ENCODE measurements around the gene CDKAL1.
"Not testable (repeated sequence)": the region's sequence is repeated elsewhere in the genome, so short reads cannot be mapped to it uniquely, and the experiment has no call there.

Gene CDKAL1

GRCh38 chr6:20548264-20548663, 14.0 kb downstream of the CDKAL1 start:
- H2AFZ ChIP-seq (ENCODE audit: low read length): no peak overlapping the region
- H3K36me3 ChIP-seq (ENCODE audit: insufficient read depth, low read length): peaks cover 59% of the 10 kb centered on the region
- no peaks in the 10 kb centered on the region for H3K27me3 ChIP-seq (ENCODE audit: insufficient read depth, low read length, poor library complexity, severe bottlenecking)
- TF ChIP-seq, protein P1, sequence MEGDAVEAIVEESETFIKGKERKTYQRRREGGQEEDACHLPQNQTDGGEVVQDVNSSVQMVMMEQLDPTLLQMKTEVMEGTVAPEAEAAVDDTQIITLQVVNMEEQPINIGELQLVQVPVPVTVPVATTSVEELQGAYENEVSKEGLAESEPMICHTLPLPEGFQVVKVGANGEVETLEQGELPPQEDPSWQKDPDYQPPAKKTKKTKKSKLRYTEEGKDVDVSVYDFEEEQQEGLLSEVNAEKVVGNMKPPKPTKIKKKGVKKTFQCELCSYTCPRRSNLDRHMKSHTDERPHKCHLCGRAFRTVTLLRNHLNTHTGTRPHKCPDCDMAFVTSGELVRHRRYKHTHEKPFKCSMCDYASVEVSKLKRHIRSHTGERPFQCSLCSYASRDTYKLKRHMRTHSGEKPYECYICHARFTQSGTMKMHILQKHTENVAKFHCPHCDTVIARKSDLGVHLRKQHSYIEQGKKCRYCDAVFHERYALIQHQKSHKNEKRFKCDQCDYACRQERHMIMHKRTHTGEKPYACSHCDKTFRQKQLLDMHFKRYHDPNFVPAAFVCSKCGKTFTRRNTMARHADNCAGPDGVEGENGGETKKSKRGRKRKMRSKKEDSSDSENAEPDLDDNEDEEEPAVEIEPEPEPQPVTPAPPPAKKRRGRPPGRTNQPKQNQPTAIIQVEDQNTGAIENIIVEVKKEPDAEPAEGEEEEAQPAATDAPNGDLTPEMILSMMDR (conservative IDR thresholded peaks at IDR 0.05; ENCODE audit: low read length): no peak
- no peak for TF ChIP-seq EZH2phosphoT487 (IDR thresholded peaks at IDR 0.05; ENCODE audit: borderline replicate concordance)
- no peak overlapping the region for H3K4me2 ChIP-seq (ENCODE audit: low read depth, low read length, poor library complexity, severe bottlenecking)
- H3F3A ChIP-seq (ENCODE audit: low read depth): peaks cover 8% of the 10 kb centered on the region
- peaks cover 56% of the 10 kb centered on the region for H3K79me2 ChIP-seq (ENCODE audit: insufficient read depth, low read length)
- peaks cover 2% of the 10 kb centered on the region for H4K20me1 ChIP-seq (ENCODE audit: insufficient read depth, low read length, poor library complexity, severe bottlenecking)
- peaks cover 3% of the 10 kb centered on the region for H3K4me1 ChIP-seq (ENCODE audit: insufficient read depth, low read length, poor library complexity, severe bottlenecking)
- no peaks in the 10 kb centered on the region for H3K9me2 ChIP-seq (replicated peaks; ENCODE audit: low read depth, low read length)
- no peak overlapping the region for H3K4me3 ChIP-seq (ENCODE audit: low read length, poor library complexity, severe bottlenecking)
- H3K9me3 ChIP-seq (ENCODE audit: insufficient read depth, low read depth, low read length): peaks cover 7% of the 10 kb centered on the region; the same call in 1 of the 2 replicates
- H3K9ac ChIP-seq (ENCODE audit: low read depth, low read length, poor library complexity, severe bottlenecking): no peak overlapping the region

DNA sequence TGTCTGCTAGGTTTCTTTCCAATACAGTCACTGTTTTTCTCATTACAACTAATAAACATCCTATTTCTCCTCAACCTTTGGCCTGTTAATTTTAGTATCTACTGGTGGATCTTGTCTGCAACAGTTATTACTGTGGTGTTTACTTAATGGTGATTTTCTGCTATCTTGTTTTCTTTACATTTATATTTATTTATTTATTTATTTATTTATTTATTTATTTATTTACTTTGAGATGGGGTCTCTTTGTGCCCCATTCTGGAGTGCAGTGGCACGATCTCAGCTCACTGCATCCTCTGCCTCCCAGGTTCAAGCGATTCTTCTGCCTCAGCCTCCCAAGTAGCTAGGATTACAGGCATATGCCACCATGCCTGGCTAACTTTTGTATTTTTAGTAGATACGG, 15.1 kb downstream of the CDKAL1 start:
- not testable (repeated sequence) for H3K4me3 ChIP-seq (ENCODE audit: low read length, poor library complexity, severe bottlenecking); H3K4me2 ChIP-seq (ENCODE audit: low read depth, low read length, poor library complexity, severe bottlenecking); H3K27me3 ChIP-seq (ENCODE audit: insufficient read depth, low read length, poor library complexity, severe bottlenecking); H3K9me2 ChIP-seq (replicated peaks; ENCODE audit: low read depth, low read length); H3K9me3 ChIP-seq (ENCODE audit: insufficient read depth, low read depth, low read length); H3K9ac ChIP-seq (ENCODE audit: low read depth, low read length, poor library complexity, severe bottlenecking); H2AFZ ChIP-seq (ENCODE audit: low read length); H3F3A ChIP-seq (ENCODE audit: low read depth); H3K4me1 ChIP-seq (ENCODE audit: insufficient read depth, low read length, poor library complexity, severe bottlenecking); H4K20me1 ChIP-seq (ENCODE audit: insufficient read depth, low read length, poor library complexity, severe bottlenecking)
- Histone ChIP-seq H3K79me2 (ENCODE audit: insufficient read depth, low read length) (peaks cover 57% of the 10 kb centered on the region), H3K36me3 (ENCODE audit: insufficient read depth, low read length) (peaks cover 69% of the 10 kb centered on the region)

DNA sequence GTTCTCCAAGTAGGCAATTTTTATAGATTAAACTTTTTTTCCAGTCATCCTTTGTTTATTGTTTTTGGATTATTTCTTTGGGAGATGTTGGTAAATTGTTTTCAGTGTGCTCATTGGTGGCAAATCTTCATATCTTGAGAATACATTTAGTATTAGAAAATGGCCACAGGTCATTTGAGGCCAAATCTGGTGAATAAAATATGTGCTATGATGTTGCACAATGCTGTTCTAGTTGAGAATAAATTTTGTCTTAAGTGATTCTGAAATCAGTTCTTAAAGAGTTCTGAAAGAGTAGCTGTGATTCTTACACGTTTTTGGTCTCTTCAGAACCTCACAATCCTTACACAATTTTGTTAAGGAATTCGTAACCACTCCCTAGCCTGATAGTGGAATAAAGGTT, 20.1 kb downstream of the CDKAL1 start:
- TF ChIP-seq, protein P1 (conservative IDR thresholded peaks at IDR 0.05; ENCODE audit: low read length): no peak
- TF ChIP-seq EZH2phosphoT487 (IDR thresholded peaks at IDR 0.05; ENCODE audit: borderline replicate concordance): no peak
- no peak overlapping the region for H3K9ac ChIP-seq (ENCODE audit: low read depth, low read length, poor library complexity, severe bottlenecking)
- H3K4me2 ChIP-seq (ENCODE audit: low read depth, low read length, poor library complexity, severe bottlenecking): no peak overlapping the region
- H3K4me1 ChIP-seq (ENCODE audit: insufficient read depth, low read length, poor library complexity, severe bottlenecking): peaks cover 7% of the 10 kb centered on the region
- H3K36me3 ChIP-seq (ENCODE audit: insufficient read depth, low read length): peaks cover 39% of the 10 kb centered on the region; the same call in 1 of the 2 replicates
- no peak overlapping the region for H3K4me3 ChIP-seq (ENCODE audit: low read length, poor library complexity, severe bottlenecking)
- H3K79me2 ChIP-seq (ENCODE audit: insufficient read depth, low read length): peaks cover 52% of the 10 kb centered on the region
- H4K20me1 ChIP-seq (ENCODE audit: insufficient read depth, low read length, poor library complexity, severe bottlenecking): peaks cover 16% of the 10 kb centered on the region
- H2AFZ ChIP-seq (ENCODE audit: low read length): no peak overlapping the region
- no peaks in the 10 kb centered on the region; the same call in 1 of the 2 replicates for H3F3A ChIP-seq (ENCODE audit: low read depth)
- no peaks in the 10 kb centered on the region for H3K9me2 ChIP-seq (replicated peaks; ENCODE audit: low read depth, low read length)
- H3K9me3 ChIP-seq (ENCODE audit: insufficient read depth, low read depth, low read length): no peaks in the 10 kb centered on the region
- no peaks in the 10 kb centered on the region for H3K27me3 ChIP-seq (ENCODE audit: insufficient read depth, low read length, poor library complexity, severe bottlenecking)

DNA sequence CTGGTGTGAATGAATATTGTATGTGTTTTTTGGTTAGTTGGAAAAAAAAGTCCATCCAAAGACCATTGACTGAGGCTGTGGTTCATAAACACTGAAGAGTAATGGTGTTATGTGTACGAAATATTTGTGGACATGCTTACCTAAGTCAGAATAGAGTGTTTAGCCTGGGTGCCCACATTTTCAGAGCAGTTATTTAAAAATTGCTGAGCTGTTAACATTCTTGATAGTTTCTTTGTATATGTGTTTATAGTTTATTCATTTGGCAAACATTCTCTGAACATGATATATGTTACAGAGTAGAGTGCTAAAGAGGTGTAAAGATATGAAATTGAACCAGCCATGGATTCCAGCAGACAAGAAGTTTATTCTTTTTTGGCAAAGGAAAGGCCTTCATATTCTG, 20.6 kb downstream of the CDKAL1 start:
- H3K4me3 ChIP-seq (ENCODE audit: low read length, poor library complexity, severe bottlenecking): no peak overlapping the region
- no peaks in the 10 kb centered on the region; the same call in 1 of the 2 replicates for H3F3A ChIP-seq (ENCODE audit: low read depth)
- H3K79me2 ChIP-seq (ENCODE audit: insufficient read depth, low read length): peaks cover 57% of the 10 kb centered on the region
- peaks cover 37% of the 10 kb centered on the region; the same call in 1 of the 2 replicates for H3K36me3 ChIP-seq (ENCODE audit: insufficient read depth, low read length)
- no peaks in the 10 kb centered on the region for H3K9me3 ChIP-seq (ENCODE audit: insufficient read depth, low read depth, low read length)
- no peak overlapping the region for H2AFZ ChIP-seq (ENCODE audit: low read length)
- no peak overlapping the region for H3K4me2 ChIP-seq (ENCODE audit: low read depth, low read length, poor library complexity, severe bottlenecking)
- H3K4me1 ChIP-seq (ENCODE audit: insufficient read depth, low read length, poor library complexity, severe bottlenecking): peaks cover 12% of the 10 kb centered on the region
- H4K20me1 ChIP-seq (ENCODE audit: insufficient read depth, low read length, poor library complexity, severe bottlenecking): peaks cover 17% of the 10 kb centered on the region
- TF ChIP-seq, protein P1 (conservative IDR thresholded peaks at IDR 0.05; ENCODE audit: low read length): no peak
- H3K9ac ChIP-seq (ENCODE audit: low read depth, low read length, poor library complexity, severe bottlenecking): no peak overlapping the region
- no peaks in the 10 kb centered on the region for H3K9me2 ChIP-seq (replicated peaks; ENCODE audit: low read depth, low read length)
- H3K27me3 ChIP-seq (ENCODE audit: insufficient read depth, low read length, poor library complexity, severe bottlenecking): no peaks in the 10 kb centered on the region
